ENCODE data around the gene PLA2G4E. TPM values are rescaled to one million over a fixed set of nuclear protein-coding genes. Genes with fewer than 3 reads are reported as not detected.

Gene PLA2G4E
- total and polyA plus RNA-seq, 2 of the 13 experiments (the other 11 are each of a cell fraction or from before 2014, with no cell fraction given), result not detected

DNA sequence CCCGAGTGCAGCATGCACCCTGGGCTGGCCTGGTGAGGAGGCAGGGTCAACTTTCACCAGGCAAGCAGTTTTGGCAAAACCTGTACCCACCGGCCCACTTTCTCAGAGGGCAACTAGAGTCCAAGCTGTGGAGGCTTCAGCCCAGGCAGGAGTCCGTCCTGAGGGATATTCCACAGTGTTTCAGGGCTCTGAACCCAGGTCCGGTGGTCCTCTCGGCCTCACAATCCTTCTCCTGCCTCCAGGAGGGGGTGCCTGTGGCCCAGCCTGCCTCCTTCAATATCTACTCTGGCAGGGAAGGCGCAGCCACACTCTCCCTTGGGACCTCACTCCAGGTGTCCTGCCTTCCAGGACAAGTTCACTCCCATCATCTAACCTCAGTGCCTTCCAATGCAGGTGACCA, 3.9 kb downstream of the PLA2G4E start (continued):
- TF ChIP-seq KDM5A (IDR thresholded peaks at IDR 0.05; ENCODE audit: borderline replicate concordance, low read length) (no peak), SNAPC4 (CRISPR knock-in tag; IDR thresholded peaks at IDR 0.05) (no peak), ZSCAN12 (CRISPR knock-in tag; IDR thresholded peaks at IDR 0.05) (no peak), ZNF713 (CRISPR knock-in tag; IDR thresholded peaks at IDR 0.05) (no peak), ZNF510 (CRISPR knock-in tag; IDR thresholded peaks at IDR 0.05; ENCODE audit: low read depth) (no peak), ZNF703 (CRISPR knock-in tag; IDR thresholded peaks at IDR 0.05; ENCODE audit: borderline replicate concordance) (no peak), IKZF4 (CRISPR knock-in tag; IDR thresholded peaks at IDR 0.05; ENCODE audit: borderline replicate concordance, low read depth, not compliant biosample characterization) (no peak), ELF4 (CRISPR knock-in tag; IDR thresholded peaks at IDR 0.05; ENCODE audit: borderline replicate concordance) (no peak)
- TF ChIP-seq, protein P1, sequence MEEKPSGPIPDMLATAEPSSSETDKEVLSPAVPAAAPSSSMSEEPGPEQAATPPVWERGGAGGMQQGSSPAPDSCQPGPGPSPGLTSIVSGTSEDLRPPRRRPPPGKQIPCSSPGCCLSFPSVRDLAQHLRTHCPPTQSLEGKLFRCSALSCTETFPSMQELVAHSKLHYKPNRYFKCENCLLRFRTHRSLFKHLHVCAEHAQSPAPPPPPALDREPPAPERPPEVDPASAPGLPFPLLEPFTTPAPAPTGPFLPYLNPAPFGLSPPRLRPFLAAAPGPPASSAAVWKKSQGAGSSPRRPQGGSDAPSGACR (CRISPR knock-in tag; IDR thresholded peaks at IDR 0.05), result no peak

All from HepG2 (cell line).